GM19043 (cell line): ENCODE results near the gene TYW1.
A peak's percentile ranks its signal among the peaks of the same experiment; 100 is the strongest.
"Not testable (repeated sequence)": the region's sequence is repeated elsewhere in the genome, so short reads cannot be mapped to it uniquely, and the experiment has no call there.

ENCODE experiments used
- ATAC-seq: cut with Tn5 transposase; IDR thresholded peaks from one replicate; pipeline ENCODE4 v1.9.1; 2021; ENCODE audit warnings: low read depth; ENCODE audit not compliant: unreplicated experiment

Gene TYW1

GRCh38 chr7:66996444-66997191, at the start of gene TYW1:
TYW1 (plus strand) TSS chr7:66996833; CDS start chr7:66996979, 146 bp downstream.
- ATAC-seq, result peak; percentile 92

- no peak for ATAC-seq
These were observed 48.0 kb upstream of the TYW1 start for GRCh38 chr7:66948480-66949109.

- no peak for ATAC-seq
These were observed 46.3 kb upstream of the TYW1 start for GRCh38 chr7:66950311-66950710.

GRCh38 chr7:66950763-66951162, 45.9 kb upstream of the TYW1 start:
- ATAC-seq, result no peak

- ATAC-seq, result no peak
These were observed 44.1 kb upstream of the TYW1 start for GRCh38 chr7:66952343-66953043.

- ATAC-seq, result no peak
These were observed 43.6 kb upstream of the TYW1 start for GRCh38 chr7:66953044-66953427.

GRCh38 chr7:66957595-66958290, 38.9 kb upstream of the TYW1 start:
- no peak for ATAC-seq

GRCh38 chr7:66958538-66959350, 37.9 kb upstream of the TYW1 start:
- ATAC-seq, result no peak

- ATAC-seq, result no peak
These were observed 36.4 kb upstream of the TYW1 start for GRCh38 chr7:66960192-66960591.

- no peak for ATAC-seq
These were observed 35.5 kb upstream of the TYW1 start for GRCh38 chr7:66961096-66961495.

- no peak for ATAC-seq
These were observed 32.2 kb upstream of the TYW1 start for GRCh38 chr7:66964411-66964810.

GRCh38 chr7:66967029-66967428, 29.6 kb upstream of the TYW1 start:
- no peak for ATAC-seq

- ATAC-seq, result not testable (repeated sequence)
These were observed 27.6 kb upstream of the TYW1 start for GRCh38 chr7:66969001-66969400.

- ATAC-seq, result no peak
These were observed 26.3 kb upstream of the TYW1 start for GRCh38 chr7:66970310-66970709.

GRCh38 chr7:66974986-66975590, 21.5 kb upstream of the TYW1 start:
- ATAC-seq, result no peak

GRCh38 chr7:66978312-66978711, 18.3 kb upstream of the TYW1 start:
- not testable (repeated sequence) for ATAC-seq

- not testable (repeated sequence) for ATAC-seq
These were observed 17.6 kb upstream of the TYW1 start for GRCh38 chr7:66979013-66979412.

- ATAC-seq, result not testable (repeated sequence)
These were observed 16.3 kb upstream of the TYW1 start for GRCh38 chr7:66980336-66980735.

- not testable (repeated sequence) for ATAC-seq
These were observed 7.1 kb upstream of the TYW1 start for GRCh38 chr7:66989552-66989951.

- not testable (repeated sequence) for ATAC-seq
These were observed 2.6 kb upstream of the TYW1 start for GRCh38 chr7:66994051-66994450.
